ENCODE measurements around the gene ZNF20. TPM values are rescaled to one million over a fixed set of nuclear protein-coding genes. Genes with fewer than 3 reads are reported as not detected.
A peak's percentile ranks its signal among the peaks of the same experiment; 100 is the strongest.

Gene ZNF20
- total and polyA plus RNA-seq, 10 of the 15 experiments (the other 5 are each of a cell fraction or from before 2014, with no cell fraction given): 2.0 to 5.1 (median 2.6) TPM

GRCh38 chr19:12126707-12127106 lies 13.4 kb downstream of the ZNF20 start:
- H3K4me3 ChIP-seq: no peak overlapping the region
- ATAC-seq (no peak), DNase-seq (ENCODE audit: low read depth, low spot score) (no peak), FAIRE-seq (no peak)
- H4K20me1 ChIP-seq (ENCODE audit: control insufficient read depth, insufficient read depth): no peaks in the 10 kb centered on the region
- no TSS peak for BruUV-seq (replicated peaks)
- ChIA-PET SMC1A (ENCODE audit: uncharacterized antibody, unreplicated experiment) (interaction anchor here (0.8 kb wide), 1 partner anchor 13 kb away, joined by 4 read pairs; the partner anchor contains the start of gene ZNF20), CTCF (interaction anchor here (0.8 to 2.0 kb wide), 10 partner anchors 10 to 204 kb away, joined by 3 to 9 read pairs (median 4); partner anchors contain the start of genes ZNF20 and ZNF625), POLR2A (no interaction called here), RAD21 (ENCODE audit: unreplicated experiment) (interaction anchor here (1.0 kb wide), 1 partner anchor 67 kb away, joined by 3 read pairs; no protein-coding TSS in a partner anchor)
- peaks cover 2% of the 10 kb centered on the region; the same call in 2 of the 3 replicates for H3K9me3 ChIP-seq (replicated peaks; ENCODE audit: control insufficient read depth, insufficient read depth, low read length)
- no peak overlapping the region for H3K4me2 ChIP-seq (ENCODE audit: control insufficient read depth, insufficient read depth)
- in situ Hi-C loops (cut with MboI) (no loop called here), intact Hi-C loops (cut with micrococcal nuclease; ENCODE audit: unreplicated experiment) (no loop called here)
- 33% methylated on average over 2 of the region's 2 CpGs for WGBS (ENCODE audit: insufficient coverage, insufficient replicate concordance, low lambda C conversion rate, missing lambda C conversion rate)
- H2AFZ ChIP-seq (ENCODE audit: control insufficient read depth, low read depth, low read length): no peak overlapping the region
- H3K27me3 ChIP-seq (replicated peaks in 1 of 2; ENCODE audit: control insufficient read depth in 2 of 2, insufficient read depth in 2 of 2, low read length in 1 of 2): no peaks in the 10 kb centered on the region
- no peak overlapping the region for H3K27ac ChIP-seq (ENCODE audit: control insufficient read depth, insufficient read depth)
- H3K36me3 ChIP-seq (ENCODE audit: control insufficient read depth in 2 of 2, insufficient read depth in 2 of 2, low read length in 1 of 2): no peaks in the 10 kb centered on the region
- no peak overlapping the region for H3K9ac ChIP-seq (ENCODE audit: control insufficient read depth, insufficient read depth, low read length)
- no peaks in the 10 kb centered on the region for H3K79me2 ChIP-seq (ENCODE audit: control insufficient read depth, insufficient read depth, low read length)
- no peaks in the 10 kb centered on the region for H3K4me1 ChIP-seq (ENCODE audit: control insufficient read depth, insufficient read depth, low read length)
- TF ChIP-seq SMC3 (IDR thresholded peaks at IDR 0.05; ENCODE audit: borderline replicate concordance, low read length) (peak; percentile 33; the same call in 1 of the 2 replicates), CBFB (IDR thresholded peaks at IDR 0.05; ENCODE audit: low read depth) (no peak), EED (IDR thresholded peaks at IDR 0.05; ENCODE audit: low read depth) (no peak), IRF4 (IDR thresholded peaks at IDR 0.05; ENCODE audit: low read depth, low read length) (no peak), TCF7 (IDR thresholded peaks at IDR 0.05; ENCODE audit: borderline replicate concordance) (no peak), YBX1 (IDR thresholded peaks at IDR 0.05) (no peak), NFXL1 (IDR thresholded peaks at IDR 0.05; ENCODE audit: borderline replicate concordance) (no peak), RAD21 (IDR thresholded peaks at IDR 0.05; ENCODE audit: insufficient read depth, low read depth, low read length) (0 out of 2 replicates have a peak, but pooled peaks have one; percentile 24), ZBTB11 (CRISPR knock-in tag; IDR thresholded peaks at IDR 0.05) (no peak), FOXK2 (IDR thresholded peaks at IDR 0.05) (no peak)
- TF ChIP-seq, protein P1, sequence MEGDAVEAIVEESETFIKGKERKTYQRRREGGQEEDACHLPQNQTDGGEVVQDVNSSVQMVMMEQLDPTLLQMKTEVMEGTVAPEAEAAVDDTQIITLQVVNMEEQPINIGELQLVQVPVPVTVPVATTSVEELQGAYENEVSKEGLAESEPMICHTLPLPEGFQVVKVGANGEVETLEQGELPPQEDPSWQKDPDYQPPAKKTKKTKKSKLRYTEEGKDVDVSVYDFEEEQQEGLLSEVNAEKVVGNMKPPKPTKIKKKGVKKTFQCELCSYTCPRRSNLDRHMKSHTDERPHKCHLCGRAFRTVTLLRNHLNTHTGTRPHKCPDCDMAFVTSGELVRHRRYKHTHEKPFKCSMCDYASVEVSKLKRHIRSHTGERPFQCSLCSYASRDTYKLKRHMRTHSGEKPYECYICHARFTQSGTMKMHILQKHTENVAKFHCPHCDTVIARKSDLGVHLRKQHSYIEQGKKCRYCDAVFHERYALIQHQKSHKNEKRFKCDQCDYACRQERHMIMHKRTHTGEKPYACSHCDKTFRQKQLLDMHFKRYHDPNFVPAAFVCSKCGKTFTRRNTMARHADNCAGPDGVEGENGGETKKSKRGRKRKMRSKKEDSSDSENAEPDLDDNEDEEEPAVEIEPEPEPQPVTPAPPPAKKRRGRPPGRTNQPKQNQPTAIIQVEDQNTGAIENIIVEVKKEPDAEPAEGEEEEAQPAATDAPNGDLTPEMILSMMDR (IDR thresholded peaks at IDR 0.05 in 2 of 3, conservative IDR thresholded peaks at IDR 0.05 in 1 of 3; ENCODE audit: control insufficient read depth in 2 of 3, extremely low read depth in 1 of 3, insufficient read depth in 1 of 3, low read depth in 3 of 3, low read length in 3 of 3): peak; percentile 30 to 41 (median 31); a peak in 3 of 6 replicates
- TF ChIP-seq, protein P2, sequence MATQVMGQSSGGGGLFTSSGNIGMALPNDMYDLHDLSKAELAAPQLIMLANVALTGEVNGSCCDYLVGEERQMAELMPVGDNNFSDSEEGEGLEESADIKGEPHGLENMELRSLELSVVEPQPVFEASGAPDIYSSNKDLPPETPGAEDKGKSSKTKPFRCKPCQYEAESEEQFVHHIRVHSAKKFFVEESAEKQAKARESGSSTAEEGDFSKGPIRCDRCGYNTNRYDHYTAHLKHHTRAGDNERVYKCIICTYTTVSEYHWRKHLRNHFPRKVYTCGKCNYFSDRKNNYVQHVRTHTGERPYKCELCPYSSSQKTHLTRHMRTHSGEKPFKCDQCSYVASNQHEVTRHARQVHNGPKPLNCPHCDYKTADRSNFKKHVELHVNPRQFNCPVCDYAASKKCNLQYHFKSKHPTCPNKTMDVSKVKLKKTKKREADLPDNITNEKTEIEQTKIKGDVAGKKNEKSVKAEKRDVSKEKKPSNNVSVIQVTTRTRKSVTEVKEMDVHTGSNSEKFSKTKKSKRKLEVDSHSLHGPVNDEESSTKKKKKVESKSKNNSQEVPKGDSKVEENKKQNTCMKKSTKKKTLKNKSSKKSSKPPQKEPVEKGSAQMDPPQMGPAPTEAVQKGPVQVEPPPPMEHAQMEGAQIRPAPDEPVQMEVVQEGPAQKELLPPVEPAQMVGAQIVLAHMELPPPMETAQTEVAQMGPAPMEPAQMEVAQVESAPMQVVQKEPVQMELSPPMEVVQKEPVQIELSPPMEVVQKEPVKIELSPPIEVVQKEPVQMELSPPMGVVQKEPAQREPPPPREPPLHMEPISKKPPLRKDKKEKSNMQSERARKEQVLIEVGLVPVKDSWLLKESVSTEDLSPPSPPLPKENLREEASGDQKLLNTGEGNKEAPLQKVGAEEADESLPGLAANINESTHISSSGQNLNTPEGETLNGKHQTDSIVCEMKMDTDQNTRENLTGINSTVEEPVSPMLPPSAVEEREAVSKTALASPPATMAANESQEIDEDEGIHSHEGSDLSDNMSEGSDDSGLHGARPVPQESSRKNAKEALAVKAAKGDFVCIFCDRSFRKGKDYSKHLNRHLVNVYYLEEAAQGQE (IDR thresholded peaks at IDR 0.05; ENCODE audit: low read depth, low read length): no peak

All from GM12878 (cell line).